ENCODE data around the gene ZXDC.

DNA sequence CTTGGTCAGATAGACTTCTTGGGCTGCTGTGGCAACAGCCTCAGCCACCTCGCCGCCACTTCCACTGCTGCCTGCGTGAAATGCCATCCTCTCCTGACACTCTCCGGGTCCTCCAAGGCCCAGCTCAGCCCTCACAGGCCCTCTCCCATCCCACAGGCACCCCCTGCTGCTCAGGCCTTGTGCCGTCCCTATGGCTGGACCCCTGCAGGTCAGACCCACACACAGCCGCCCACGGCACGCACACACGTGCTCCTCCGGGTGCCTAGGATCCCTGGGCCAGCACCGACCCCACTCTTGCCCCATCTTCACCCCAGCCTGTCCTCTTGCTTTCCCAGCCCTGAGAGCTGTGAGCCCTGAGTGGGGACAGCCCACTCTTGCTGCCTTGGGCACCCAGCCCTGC is 61.3 kb downstream of the ZXDC start:
- TF ChIP-seq, protein P1, sequence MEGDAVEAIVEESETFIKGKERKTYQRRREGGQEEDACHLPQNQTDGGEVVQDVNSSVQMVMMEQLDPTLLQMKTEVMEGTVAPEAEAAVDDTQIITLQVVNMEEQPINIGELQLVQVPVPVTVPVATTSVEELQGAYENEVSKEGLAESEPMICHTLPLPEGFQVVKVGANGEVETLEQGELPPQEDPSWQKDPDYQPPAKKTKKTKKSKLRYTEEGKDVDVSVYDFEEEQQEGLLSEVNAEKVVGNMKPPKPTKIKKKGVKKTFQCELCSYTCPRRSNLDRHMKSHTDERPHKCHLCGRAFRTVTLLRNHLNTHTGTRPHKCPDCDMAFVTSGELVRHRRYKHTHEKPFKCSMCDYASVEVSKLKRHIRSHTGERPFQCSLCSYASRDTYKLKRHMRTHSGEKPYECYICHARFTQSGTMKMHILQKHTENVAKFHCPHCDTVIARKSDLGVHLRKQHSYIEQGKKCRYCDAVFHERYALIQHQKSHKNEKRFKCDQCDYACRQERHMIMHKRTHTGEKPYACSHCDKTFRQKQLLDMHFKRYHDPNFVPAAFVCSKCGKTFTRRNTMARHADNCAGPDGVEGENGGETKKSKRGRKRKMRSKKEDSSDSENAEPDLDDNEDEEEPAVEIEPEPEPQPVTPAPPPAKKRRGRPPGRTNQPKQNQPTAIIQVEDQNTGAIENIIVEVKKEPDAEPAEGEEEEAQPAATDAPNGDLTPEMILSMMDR (IDR thresholded peaks at IDR 0.05): no peak
- no peak for TF ChIP-seq POLR2A (IDR thresholded peaks at IDR 0.05)

All from tibial nerve (tissue), 3 donors.